Ovary (tissue), 3 donors: ENCODE data around the gene CD244.

Source experiments
- EP300 ChIP-seq: sonication (generic); formaldehyde crosslinking; IDR thresholded peaks from one replicate; pipeline ENCODE4 v1.6.1; 2017; ENCODE audit warnings: antibody characterized with exemption
- POLR2A ChIP-seq: fragments of 450-650 bp; IDR thresholded peaks from one replicate; pipeline ENCODE4 v1.6.1; 2017; ENCODE audit warnings: antibody characterized with exemption, mild to moderate bottlenecking, moderate library complexity
- TF ChIP-seq, protein P1 (sequence below), 3 donors: fragments of 450-650 bp in 2 of 3; fragments of 200-600 bp in 1 of 3; IDR thresholded peaks; one replicate each; pipeline versions ENCODE4 v1.5.1 to v1.8.0; 2016 to 2022; ENCODE audit warnings: antibody characterized with exemption in 3 of 3, mild to moderate bottlenecking in 1 of 3
- donor health status: DM: no; HTN: no; CAD: no.

GRCh38 chr1:160885042-160885441, 22.4 kb upstream of the CD244 start, which contains the start of gene ITLN1:
- TF ChIP-seq, protein P1, sequence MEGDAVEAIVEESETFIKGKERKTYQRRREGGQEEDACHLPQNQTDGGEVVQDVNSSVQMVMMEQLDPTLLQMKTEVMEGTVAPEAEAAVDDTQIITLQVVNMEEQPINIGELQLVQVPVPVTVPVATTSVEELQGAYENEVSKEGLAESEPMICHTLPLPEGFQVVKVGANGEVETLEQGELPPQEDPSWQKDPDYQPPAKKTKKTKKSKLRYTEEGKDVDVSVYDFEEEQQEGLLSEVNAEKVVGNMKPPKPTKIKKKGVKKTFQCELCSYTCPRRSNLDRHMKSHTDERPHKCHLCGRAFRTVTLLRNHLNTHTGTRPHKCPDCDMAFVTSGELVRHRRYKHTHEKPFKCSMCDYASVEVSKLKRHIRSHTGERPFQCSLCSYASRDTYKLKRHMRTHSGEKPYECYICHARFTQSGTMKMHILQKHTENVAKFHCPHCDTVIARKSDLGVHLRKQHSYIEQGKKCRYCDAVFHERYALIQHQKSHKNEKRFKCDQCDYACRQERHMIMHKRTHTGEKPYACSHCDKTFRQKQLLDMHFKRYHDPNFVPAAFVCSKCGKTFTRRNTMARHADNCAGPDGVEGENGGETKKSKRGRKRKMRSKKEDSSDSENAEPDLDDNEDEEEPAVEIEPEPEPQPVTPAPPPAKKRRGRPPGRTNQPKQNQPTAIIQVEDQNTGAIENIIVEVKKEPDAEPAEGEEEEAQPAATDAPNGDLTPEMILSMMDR (IDR thresholded peaks at IDR 0.05), result no peak
- TF ChIP-seq EP300 (no peak), POLR2A (no peak)
